Fibroblast of the conjunctiva (primary cell): ENCODE measurements around the gene PDE6D.
A peak's percentile ranks its signal among the peaks of the same experiment; 100 is the strongest.

Experiments used
- DNase-seq: peaks from one replicate; pipeline ENCODE4 v3.0.0-alpha.2; 2010; ENCODE audit warnings: low read depth

PDE6D gene

DNA sequence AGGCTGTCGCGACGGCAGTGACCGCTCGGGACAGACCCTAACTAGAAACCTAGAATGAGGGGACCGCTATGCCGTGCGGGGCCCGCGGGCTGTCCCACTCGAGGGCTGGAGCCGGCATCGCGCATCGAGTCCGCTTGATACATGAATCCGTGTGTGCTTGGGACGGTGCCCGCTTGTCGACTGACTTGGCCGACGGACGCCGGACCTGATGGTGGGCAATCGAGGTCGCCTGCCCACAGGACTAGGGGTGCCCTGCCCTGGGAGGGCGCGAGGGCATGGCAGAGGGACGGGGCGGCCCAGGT is 73.5 kb downstream of the PDE6D start:
- no peak for DNase-seq

DNA sequence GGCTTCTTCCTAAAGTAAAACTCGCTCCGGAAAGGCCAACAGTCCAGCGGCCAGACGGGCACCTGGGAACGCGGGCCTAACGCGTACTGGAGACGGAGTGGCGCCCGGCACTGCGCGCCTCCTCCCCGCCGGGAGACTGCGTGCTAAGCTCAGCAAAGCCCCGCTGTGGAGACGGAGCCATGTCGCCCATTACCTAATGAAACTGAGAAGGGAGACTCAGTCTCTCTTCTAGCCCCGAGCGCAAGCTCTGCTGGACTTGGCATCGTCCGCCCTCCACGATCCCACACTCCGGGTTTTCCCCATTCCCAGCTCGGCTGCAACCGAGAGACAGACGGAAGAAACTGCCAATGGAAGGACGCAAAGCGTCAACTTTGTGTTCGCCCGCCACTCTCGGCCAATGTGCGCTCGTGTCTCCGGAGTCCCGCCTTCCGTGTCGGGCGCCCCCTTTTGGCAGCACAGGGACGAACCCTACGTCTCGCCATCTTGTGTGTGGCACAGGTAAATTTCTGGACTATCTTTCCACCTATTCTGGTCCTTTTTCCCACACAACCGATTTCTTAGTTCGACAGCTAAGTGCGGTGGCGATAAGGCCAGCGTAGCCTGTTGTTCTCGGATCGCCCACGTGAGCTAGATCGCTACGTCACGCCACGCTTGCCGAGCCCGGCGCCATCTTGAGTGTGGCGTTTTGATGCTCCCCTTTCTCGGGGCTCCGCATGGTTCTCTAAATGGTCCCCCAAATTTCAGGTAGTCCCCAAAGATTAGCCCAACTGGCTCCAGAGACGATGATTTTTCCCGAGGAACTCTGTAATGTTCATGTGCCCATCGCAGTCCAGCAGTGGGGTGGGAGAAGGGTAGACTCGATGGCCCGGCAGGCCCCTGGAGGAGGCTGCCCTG is 74.1 kb downstream of the PDE6D start:
- peak; percentile 97 for DNase-seq

DNA sequence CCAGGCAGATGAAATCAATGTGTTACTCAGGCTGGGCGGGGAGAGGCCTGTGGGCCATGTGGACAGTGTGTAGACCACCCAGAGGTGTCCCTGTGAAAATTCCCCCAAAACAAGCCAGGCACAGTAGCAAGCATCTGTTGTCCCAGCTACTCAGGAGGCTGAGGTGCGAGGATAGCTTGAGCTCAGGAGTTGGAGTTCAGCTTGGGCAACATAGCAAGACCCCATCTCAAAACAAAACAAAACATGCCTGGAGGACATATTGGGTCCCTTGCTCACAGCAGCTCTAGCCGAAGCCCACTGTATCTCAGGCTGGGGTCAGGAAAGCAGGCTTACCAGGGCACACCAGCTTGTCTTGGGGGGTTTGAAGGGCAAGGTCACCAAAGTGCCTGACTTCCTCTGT is 77.1 kb downstream of the PDE6D start:
- no peak for DNase-seq

DNA sequence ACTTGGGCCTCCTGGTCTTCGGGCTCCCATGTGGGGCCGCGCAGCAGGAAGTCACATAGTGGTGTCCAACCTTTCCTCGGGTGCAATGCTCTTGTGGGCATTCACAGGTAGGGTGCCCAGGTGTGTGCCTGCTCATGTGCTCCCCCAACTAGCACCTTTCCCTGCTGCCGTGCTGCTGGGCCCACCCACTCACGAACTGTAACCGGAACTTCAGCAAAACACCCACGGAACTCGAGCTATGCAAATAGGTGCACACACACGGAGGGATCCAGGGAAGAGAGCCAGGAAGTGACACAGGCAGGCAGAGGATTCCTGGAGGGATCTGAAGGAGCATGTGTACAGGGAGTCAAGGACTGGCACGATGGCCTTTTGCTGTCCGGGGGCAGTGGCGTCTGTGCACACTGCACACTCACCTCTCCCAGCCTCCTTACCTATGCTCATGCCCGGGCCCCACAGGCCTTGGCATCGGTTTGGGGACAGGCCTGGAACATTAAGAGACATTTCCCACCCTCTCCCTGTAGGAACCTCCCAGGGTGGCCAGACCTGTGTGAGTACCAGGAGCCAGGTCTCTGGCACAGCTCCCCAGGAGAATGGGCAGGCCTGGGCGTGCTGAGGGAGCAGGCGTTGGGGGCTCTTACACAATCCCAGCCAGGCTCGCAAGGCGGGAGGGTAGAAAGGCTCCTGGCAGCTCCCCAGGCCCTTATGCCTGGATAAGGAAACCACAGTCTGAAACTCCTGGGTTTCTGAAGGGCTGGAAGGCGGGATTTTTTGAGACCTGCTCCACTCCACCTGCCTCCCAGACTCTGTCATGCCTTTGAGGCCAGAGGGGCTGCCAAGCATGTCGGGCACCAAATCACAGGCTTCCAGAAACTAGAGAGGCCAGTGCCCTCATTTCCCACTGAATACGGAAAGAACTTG is 79.4 kb downstream of the PDE6D start:
- DNase-seq = no peak

DNA sequence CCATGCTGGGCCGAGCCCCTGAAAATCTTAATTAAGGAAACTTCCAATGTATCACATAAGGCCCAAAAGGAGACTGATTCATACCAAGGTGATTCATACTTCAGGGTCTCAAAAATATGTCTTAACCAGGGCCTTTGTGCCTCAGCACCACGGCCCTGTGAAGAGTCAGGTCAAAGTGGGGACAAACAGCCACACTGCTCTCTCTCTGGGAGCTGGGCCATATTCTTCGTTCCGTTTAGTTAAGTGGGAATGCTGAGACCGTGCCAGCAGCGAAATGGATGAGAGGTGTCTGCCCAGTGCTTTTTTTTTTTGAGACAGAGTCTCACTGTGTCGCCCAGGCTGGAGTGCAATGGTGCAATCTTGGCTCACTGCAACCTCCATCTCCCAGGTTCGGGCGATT is 82.1 kb downstream of the PDE6D start:
- DNase-seq = no peak

DNA sequence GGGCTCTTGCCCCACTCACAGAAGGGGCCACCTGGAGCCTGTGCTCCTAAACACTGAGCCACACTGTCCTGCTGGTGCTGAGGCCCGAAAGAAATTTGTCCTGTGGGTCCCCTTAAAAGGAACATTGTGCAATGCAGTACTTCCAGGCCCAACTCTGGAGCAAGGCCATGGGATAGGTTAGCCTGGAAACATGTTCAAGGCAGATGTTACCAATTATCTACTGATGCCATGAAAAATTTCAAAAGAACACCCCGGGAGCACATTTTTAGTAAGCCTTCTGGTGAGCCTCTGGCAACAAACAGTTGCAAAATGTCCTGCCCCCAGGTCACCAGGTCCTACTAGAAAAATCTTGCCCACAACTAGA is 85.1 kb downstream of the PDE6D start:
- peak; percentile 88 for DNase-seq

DNA sequence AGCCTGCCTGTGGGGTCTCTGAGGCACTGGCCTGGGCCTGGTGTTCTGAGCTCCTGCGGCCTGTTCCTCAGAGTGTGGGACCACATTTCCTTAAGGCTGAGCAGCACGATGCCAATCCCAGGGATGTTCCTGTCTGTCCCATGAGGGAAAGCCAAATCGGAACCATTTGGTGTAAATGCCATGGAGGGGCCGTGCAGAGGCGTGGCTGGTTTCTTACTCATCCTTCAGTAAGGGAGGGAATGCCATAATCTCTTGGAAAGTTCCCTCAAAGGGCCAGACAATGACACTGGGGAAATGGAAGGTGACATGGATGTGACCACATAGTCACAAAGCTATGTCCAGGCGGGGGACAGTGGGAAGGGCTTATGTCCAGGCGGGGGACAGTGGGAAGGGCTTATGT is 87.1 kb downstream of the PDE6D start:
- DNase-seq = no peak

DNA sequence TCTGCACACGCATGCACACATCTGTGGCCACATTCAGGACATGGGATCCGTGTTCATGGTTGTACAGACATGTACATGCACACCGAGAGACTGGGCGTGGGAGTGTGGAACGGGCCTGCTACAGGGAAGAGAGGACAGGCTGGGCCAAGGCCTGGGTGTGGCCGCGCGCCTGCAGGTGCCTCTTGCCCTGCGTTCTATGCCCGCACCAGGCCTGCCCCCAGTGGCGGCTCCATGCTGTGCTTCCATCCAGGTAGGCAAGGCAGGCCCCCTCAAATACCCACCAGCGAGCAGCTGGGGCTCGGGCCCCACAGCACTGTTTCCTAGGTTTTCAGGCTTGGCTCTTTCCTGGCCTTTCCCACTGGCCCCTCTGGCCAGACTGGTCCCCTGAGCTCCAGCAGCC is 88.2 kb downstream of the PDE6D start:
- no peak for DNase-seq

DNA sequence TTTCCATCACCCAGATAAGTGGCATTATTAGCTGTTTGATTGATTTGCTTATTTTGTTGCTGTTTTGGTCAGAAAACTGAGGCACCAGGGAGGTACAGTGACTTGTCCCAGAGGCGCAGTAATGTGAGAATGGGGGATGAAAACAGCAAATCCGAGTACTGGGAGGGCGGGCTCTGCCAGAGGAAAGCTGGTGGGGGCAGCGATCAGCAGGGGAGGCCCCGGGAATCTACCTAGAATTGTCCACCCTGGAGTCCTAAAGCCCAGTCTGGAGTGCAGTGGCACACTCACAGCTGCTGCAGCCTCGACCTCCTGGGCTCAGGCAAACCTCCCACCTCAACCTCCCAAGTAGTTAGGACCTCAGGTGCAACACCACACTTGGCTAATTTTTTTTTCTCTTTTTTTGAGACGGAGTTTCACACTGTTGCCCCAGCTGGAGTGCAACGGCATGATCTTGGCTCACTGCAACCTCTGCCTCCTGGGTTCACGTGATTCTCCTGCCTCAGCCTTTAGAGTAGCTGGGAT is 89.8 kb downstream of the PDE6D start:
- DNase-seq = no peak

DNA sequence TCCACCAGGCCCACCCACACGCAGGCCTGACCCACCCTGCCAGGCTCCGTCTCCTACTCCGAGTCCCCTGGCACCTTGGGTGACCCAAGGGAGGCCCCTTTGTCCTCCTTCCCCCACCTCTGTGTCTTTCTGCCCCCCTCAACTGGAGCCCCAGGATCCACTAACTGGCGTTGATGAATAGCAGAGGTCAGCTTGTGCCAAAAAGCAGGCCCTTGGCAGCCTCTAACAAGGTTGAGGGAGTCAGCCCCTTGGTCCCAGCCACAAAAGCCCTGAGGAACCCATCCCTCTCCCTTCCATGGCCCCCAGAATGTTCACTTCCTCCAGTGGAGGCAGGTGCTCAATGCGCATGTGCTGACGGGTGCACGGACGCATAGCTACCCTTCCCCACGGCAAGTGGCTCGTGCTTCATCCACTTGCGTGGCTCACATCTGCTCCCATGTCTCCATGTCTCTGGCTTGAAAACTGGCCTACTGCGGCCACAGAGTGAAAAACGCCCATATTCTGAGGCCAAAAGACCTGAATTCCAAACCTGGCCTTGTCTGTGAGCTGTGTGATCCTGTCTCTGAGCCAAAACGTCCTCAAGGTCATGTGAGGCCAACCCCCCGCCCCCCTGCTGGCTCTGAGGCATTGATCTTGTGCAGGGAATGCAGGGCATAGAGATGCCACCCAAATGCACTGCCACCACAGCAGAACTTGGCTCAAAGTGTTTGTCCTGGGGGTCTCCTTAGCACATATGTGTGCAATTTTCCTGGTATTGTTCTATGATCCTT is 91.8 kb downstream of the PDE6D start:
- DNase-seq = no peak

DNA sequence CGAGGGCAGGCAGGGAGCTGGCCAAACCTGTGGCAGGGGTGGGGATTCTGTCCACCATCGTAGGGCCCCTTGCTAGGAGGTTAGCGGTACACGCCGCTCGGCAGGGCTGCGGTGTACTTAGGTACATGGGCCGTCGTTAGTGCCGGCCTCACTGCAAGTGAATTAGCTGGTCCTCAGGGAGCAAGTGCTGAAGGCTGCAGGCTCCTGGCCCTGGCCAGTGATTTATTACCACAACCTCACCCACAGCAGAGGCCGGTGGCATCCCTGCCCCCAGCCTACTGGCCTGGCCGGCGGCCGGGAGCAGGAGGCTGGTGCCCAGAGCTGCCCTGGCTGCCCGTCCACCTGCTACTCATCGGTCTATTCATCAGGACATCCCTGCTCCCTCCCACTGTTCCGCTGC is 92.4 kb downstream of the PDE6D start:
- DNase-seq = no peak

DNA sequence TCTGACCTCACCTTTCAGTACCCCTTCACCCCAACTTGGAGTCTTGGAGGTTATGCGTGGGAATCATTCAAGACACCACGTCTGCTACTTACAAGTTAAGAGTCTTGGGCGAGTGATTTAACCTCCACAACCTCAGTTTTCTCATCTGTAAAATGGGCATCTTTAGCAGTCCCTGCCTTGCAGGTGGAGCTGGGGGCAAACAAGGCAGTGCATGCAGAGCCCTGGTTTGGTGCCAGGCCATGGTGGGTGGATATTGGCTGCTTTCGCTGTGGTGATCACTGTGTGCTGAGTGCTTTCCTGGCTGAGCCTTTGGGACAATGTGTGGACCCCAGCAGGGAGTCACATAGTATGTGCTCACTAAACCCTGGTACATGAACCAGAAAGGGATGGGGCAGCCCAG is 93.1 kb downstream of the PDE6D start:
- no peak for DNase-seq

DNA sequence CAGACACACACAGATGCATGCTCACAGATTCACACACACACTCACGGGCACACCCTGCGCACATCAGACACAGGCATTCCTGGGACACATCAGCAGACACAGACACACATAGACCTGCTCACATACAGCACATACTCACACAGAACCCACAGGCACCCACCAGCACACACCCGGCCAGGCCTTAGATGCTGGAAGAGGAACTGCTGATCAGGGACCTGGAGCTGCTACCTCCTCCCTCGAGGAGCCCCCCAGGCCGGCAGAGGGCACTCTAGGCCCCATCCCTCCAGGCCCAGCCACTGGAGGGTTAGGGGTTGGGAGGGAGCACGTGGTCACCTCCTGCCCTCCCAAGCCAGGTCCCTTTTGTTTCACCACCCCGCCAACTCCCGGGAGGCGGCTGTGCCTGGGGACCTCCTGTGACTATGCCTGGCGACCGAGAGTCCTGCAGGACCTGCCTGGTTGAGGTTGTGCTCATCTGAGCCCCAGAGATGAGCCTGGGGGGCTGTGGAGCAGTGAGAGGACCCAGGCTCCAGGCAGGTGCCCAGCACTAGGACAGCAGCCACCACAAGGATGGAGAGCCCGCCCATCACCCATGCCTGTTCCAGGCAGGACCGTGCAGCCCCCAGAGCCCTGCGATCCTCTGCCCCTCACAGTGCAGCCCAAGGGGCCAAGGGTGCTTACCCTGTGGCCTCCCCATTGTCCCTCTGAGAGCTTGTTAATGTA is 93.8 kb downstream of the PDE6D start:
- no peak for DNase-seq

DNA sequence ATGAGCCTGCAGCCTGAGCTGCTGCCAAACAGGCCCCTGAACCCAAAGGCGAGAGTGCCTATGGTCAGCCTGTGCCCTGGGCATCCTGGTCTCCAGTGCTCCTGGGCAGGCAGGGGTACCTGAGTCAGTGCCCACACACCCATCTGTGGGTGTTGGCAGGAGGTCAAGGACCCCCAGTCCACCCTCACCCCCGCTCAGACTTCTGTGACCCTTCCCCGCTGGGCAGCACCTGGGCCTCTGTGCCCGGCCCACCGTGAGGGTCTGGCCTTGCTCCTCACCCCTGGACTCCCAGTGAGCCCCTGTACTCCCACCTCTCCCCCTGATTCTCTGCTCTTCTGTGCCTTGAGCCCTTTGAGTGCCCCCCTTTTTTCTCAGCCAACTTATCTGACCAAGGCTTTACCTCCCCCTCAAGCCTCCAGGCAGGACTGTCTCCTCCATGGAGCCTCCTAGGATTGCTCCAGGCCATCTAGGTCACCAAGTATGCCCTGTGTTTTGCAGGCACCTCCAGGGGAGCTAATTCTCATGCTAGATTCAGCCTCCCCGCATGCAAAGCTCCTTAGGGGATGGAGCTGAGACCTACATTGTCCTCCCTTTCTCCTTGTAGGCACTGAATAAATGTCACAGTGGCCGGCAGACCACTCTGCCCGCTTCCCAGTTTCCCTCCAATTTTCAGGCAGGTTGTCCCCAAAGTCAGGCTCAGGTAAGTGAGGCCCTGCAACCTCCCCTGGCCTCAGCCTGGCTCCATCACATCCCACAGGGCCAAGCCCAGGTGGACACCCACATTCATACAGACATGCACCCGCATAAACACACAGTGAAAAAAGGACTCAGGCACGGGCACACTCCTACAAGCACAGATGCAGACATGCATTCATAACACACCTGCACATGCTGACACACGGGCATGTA is 94.6 kb downstream of the PDE6D start:
- DNase-seq = no peak

DNA sequence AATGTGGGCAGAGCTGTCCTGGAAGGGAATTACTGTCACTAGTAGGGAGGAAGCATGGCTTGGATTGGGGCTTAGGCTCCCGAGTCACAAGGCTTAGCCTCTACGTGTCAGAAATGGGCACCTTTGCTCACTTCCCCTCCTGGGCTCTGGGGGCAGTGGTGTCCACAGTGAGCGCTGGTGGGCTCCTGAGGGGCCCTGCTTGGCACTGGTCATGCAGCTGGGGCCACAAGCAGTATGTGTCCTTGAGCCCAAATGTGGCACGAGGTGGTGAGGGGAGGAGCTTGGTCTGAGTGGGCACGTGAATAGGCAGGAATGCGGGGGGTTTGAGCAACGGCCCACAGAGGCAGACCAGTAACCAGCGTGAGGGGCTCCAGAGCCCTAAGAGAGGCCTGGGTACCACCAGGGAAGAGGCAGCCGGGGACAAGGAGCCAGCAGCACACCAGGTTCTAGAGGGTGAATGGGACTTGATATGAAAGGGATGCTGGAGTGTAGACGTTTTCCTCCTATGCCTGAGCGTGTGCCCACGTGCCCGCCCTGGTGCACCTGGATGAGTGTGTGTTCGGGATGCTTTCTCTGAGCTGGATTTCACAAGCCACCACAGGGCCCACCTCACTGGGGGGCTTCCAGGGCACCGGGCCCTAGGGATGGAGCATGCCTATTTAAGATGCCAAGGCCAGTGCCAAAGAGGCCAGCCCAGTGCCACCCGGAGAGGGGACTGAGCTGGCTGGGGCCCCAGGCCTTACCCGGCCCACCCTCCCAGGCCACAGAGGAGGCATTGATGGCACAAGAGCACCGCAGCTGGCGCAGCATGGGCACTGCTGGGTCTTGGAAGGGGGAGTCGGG is 95.5 kb downstream of the PDE6D start:
- no peak for DNase-seq

DNA sequence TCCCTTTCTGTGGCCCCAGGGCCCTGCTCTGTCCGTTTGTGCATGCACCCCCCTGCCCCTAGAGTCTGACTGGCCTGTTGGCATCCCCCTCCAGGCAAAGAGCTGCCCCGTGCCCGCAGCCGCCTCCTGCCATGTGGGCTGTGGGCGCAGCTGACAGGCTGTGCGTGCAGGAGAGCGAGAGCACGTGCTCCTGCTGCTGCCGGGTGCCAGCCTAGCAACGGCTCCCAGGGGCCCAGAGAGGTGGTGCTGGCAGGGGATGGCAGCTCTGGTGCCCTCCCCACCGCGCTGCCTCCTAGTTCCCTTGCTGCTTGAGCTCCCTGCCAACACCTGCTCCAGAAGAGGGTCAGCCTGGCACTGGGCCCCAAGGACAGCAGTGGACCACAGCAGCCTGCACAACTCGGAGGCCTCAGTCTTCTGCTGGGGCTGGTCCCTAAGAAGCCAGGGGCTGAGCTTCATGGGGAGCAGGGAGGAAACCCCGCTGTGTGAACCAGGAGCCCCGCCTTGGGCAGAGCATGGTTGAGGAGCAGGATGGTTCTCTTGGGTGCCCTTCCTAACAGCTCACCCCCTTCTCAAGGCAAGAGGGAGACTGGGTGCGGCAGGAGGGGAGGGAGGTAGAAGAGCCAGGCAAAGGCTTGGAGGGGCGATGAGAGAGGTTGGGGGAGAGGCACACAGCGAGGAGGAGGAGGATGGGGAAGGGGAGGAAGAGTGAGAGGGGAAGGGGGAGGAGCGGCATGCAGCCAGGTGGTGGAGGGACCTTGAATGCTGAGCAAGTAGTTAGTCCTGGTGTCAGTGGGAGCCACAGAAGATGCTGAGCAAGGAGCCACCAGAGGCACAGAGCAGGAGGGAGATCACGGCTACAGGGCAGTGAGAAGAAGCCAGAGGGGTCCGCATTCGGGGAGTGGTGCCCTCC is 96.5 kb downstream of the PDE6D start:
- no peak for DNase-seq

DNA sequence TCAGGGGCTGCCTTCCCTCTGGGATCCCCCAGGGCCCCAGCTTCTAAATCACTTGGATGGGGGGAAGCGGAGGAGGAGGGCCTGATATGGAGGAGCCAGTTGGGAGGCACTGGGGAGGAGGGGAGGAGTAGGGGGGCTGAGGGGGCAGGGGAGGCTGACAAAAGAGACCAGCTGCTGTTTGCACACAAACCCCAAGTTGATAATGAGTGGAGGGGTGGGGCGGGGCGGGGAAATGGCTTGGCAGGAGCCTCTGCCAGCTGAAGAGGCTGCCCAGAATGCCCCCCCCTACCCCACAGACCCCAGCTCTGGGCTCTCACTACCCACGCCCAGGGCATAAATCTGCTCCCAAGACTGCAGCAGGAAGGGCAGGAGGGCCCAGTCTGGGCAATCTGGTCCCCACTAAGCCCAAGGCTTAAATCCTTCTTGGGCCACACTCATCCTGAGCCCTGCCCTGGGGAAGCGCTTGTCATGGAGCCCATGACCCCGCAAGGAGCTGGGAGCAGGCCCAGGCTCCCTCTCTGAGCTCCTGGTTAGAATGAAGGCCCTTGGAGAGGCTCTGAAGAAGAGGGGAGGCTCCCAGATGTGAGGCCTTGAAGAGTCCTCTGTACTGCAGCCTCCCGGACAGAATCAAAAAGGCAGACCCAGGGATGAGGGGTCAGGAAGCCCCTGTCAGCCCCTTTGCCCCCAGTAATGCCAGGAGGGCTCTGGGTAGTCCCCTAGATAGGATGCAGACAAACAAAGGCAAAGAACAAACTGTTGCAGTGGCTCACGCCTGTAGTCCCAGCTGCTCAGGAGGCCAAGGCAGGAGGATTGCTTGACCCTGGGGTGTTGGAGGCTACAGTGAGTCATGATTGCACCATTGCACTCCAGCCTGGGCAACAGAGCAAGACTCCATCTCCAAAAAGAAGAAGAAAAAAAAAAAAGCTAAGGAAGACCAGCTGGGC is 97.5 kb downstream of the PDE6D start:
- DNase-seq = no peak
